G401.6 (cell line): ENCODE data around the gene ERCC1.

Experiments used
- FAIRE-seq: peaks from 2 replicates; lab custom pipeline; 2012; peaks lifted over from hg19 to GRCh38; lab: Jason Lieb, UNC

ERCC1 gene

DNA sequence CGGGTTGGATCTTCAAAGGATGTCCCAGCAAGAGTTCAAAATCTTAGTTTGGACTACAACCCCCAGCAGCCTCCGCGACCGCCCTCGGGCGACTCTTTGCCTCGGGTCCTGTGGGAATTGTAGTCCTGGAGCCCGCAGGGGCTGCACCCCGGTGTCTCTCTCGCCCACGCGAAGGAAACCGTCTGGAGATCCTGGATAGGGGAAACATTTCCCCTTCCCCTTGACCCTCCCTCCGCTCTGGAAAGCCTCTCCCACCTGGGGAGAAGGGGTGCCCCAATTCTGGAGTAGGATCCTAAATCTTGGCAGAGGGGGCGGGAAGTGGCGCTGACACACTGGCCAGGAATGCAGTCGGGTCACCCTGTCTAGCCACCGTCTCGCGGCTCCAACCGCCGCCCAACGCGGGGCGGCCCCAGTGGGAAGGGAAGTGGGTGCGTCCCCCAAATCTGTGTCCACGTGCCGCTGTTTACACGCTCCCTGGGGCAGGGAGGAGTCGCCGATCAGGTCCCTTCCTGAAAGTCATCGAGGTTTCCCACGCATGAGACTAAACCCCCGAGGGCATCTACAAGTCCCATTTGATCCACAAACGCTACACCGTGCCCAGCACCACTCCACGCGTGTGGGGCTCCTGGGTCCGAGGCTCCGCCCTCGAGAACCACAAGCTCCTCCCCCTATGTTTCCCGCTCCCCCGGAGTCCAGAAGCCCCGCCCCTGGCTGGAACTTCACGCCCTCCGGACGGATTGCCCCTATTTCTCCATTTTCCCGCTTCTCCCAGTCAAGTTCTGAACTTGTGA lies 18.1 kb downstream of the ERCC1 start:
- FAIRE-seq = peak; percentile 6

DNA sequence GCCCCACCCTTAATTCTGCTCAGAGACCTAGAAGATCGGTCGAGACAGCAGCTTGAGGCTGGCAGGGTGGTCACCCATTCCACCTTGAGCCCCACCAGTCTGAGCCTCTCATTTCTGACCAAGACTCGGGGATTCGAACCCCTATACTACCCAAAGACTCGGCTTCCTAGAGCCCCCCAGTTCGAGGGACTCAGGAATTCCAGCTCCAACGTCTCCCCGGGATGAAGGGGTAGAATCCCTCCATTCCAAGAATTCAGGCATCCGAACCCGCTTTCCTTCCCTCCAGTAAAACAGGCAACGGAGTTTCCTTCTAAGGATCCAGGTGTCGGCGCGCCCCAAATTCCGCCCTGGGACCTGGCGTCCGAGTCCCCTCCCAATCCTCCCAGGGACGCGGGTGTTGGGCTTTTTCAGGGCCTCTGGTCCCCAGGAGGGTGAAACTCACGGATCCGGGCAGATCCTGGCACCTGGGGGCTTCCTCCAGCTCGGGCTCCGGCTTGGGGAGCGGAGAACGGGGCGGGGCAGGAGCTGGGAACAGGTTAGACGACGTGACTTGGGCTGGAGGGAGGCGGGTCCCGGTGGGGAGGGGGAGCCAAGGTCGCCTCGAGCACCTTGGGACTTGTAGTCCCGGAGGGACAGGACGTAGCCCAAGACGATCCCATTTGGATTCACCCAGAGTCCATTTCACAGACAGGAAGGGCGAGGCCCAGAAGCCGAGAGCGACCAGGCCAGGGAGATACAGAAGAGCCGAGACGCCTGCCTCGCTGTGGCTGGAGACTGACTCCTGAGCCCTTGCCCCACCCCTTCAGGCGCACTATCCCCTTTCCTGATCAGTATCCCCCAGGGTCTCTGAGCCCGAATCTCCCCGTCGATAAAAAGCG lies 18.9 kb downstream of the ERCC1 start, which contains the start of gene PPP1R13L:
Gene PPP1R13L (minus strand): TSS at position 513 of the 878 bp plus-strand sequence. CDS start 6,751 bp downstream, outside the sequence.
- peak; percentile 77 for FAIRE-seq

DNA sequence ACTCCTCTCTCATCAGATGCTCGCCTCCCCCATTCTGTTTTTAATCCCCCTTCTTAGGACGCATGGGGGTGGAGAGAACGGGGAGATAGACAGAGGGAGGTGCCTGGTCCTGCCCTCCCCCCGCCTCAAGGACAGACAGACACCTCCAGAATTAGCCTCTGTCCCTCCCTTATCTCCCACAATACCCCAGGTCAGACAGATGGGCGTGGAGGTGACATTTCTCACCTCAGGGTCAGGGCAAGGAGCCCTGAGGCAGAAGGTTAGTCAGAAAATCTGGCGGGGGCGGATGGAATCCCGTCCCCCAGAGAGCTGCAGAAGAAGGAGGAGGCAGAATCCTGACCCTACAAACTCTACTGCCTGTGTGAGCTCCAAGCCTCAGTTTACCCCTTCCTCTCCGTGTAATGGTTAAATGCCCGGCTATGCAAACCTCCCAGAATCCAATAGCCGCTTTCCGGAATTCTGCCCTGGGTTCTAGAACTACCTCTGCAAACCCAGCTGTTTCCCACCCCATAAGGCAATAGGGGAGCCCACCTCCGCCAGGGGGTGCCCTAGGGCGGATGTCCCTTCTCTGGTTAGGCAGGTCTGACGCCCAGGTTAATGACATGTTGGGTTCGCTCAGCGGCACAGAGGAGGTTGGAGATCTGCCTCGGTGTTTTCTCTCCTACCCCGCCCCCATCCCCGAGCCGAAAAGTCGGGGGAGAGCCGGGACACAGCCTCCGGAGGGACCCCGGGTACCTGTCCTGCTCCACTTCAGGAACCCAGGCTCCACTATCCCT lies 19.7 kb downstream of the ERCC1 start:
- no peak for FAIRE-seq

GRCh38 chr19:45403272-45403671 lies 20.4 kb downstream of the ERCC1 start:
- no peak for FAIRE-seq

GRCh38 chr19:45402298-45403061 lies 21.2 kb downstream of the ERCC1 start:
- no peak for FAIRE-seq

GRCh38 chr19:45401815-45402214 lies 21.9 kb downstream of the ERCC1 start:
- no peak for FAIRE-seq

DNA sequence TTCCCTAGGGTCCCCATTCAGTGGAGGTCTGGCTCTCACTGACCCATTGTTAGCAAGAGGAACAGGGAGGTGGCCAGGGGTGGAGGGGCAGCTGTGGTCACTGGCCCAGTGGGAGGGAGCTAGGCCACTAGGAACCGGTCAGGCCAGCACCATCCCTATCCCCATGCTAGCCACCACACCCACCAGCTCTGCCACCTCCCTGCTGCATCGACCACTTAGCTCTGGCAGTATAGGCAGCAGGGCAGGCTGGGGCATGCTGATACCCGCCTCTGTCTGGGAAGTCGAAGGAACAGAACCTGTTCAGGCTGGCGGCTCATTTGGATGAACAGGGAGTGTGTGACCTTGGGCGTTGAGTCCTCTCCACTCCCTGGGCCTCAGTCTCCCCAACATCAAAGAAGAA lies 23.5 kb downstream of the ERCC1 start:
- no peak for FAIRE-seq

- FAIRE-seq = no peak
These were observed 27.7 kb downstream of the ERCC1 start for GRCh38 chr19:45395821-45396617.

GRCh38 chr19:45391871-45392665 lies 31.6 kb downstream of the ERCC1 start:
- FAIRE-seq = no peak

GRCh38 chr19:45391346-45391745 lies 32.4 kb downstream of the ERCC1 start:
- peak; percentile 84 for FAIRE-seq

- no peak for FAIRE-seq
These were observed 38.1 kb downstream of the ERCC1 start for GRCh38 chr19:45385392-45386221.

DNA sequence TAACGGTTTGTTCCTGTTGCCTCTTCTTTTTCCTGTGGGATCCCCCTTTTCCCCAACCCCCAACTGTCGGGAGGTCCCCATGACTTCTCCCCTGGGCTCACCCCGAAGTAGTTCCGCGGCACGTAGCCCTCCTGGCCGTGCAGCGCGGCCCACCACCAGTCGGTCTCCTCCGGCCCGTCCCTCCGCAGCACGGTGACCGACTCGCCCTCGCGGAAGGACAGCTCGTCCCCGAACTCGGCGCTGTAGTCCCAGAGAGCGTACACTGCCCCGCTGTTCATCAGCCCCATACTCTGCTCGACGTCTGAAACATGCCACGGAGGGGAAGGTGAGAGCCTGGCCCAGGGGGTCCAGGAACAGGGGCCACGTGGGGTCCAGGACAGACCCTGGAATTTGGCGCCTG lies 41.3 kb downstream of the ERCC1 start:
- FAIRE-seq = no peak

DNA sequence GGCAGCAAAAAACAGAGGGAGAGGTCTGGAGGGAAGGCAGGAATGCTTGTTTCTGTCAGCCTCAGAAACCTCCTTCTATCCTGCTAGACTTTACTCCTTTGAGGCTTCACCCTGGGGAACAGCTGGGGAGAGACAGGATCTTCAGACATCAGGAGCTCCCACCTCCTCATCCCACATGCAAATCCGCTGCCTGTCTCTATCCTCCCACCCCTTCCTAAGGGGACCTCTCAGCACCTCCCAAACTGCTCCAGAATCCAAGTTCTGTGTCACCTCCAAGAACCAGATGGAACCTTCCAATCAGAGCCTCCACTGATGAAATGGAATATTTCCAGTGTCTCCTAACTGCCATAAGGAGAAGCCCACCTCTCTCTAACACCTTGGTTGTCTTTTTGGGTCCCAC lies 43.6 kb downstream of the ERCC1 start:
- FAIRE-seq = no peak

DNA sequence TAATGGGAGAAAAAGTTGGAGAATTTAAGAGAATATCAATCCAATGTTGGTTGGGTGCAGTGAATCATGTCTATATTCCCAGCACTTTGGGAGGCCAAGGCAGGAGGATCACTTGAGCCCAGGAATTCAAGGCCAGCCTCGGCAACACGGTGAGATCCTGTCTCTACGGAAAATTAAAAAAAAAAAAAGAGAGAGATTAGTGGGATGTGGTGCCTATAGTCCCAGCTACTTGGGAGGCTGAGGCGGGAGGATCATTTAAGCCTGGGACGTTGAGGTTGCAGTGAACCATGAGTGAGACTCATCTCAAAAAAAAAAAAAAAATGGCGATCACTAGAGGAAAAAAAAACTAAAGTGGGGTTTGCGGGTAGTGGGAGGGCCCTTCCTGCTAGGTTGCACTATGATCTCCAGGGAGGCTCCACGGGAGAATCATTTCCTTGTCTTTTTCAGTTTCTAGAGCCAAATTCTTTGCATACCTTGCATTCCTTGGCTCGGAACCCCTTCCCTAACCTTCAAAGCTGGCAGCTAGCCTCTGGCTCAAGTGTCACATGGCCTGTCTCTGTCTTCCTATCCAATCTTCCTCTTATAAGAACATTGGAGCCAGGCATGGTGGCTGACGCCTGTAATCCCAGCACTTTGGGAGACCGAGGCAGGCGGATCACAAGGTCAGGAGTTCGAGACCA lies 47.5 kb downstream of the ERCC1 start:
- FAIRE-seq = no peak

GRCh38 chr19:45370410-45371204 lies 53.1 kb downstream of the ERCC1 start, which contains the start of gene ERCC2:
ERCC2 (minus strand) TSS chr19:45370573; CDS start chr19:45370540, 33 bp downstream.
- FAIRE-seq = peak; percentile 97

- FAIRE-seq = no peak
These were observed 54.9 kb downstream of the ERCC1 start for GRCh38 chr19:45368737-45369340.

GRCh38 chr19:45368127-45368526 lies 55.6 kb downstream of the ERCC1 start:
- no peak for FAIRE-seq
